ENCODE results near the gene SLAIN2. TPM values are rescaled to one million over a fixed set of nuclear protein-coding genes. Genes with fewer than 3 reads are reported as not detected.

SLAIN2 gene
- total and polyA plus RNA-seq, 2 of the 4 experiments (the other 2 are of a cell fraction) = 23.3 to 53.0 TPM

GRCh38 chr4:48337731-48338130, 3.6 kb upstream of the SLAIN2 start:
- peaks cover 9% of the 10 kb centered on the region; the same call in 1 of the 2 replicates for H3K4me1 ChIP-seq (ENCODE audit: control insufficient read depth, insufficient read depth, low read length)
- H3K27me3 ChIP-seq (ENCODE audit: control insufficient read depth, insufficient read depth, low read length) = no peaks in the 10 kb centered on the region
- no peak overlapping the region for H3K4ac ChIP-seq (ENCODE audit: low read depth, low read length)
- in situ Hi-C loops (cut with MboI; ENCODE audit: low sequenced_read_pairs) (no loop called here), intact Hi-C loops (cut with micrococcal nuclease) (no loop called here), dilution Hi-C loops (cut with HindIII; ENCODE audit: low sequenced_read_pairs, unreplicated experiment) (no loop called here)
- H3K23ac ChIP-seq (ENCODE audit: low read depth, low read length) = 0 out of 2 replicates have a peak overlapping the region, but pooled peaks have one; percentile 42
- H3K56ac ChIP-seq (ENCODE audit: extremely low read depth, insufficient read depth, low read length) = no peak overlapping the region
- H2BK120ac ChIP-seq (ENCODE audit: low read depth, low read length) = no peak overlapping the region
- H3K27ac ChIP-seq (ENCODE audit: insufficient read depth, low read length) = no peak overlapping the region
- DNase-seq (no peak), ATAC-seq (ENCODE audit: low read depth) (no peak)
- POLR2A ChIA-PET (ENCODE audit: unreplicated experiment) = no interaction called here
- no peak overlapping the region for H2AFZ ChIP-seq (replicated peaks; ENCODE audit: low read length, poor library complexity)
- H3K18ac ChIP-seq (ENCODE audit: low read depth, low read length) = no peak overlapping the region; the same call in 1 of the 2 replicates
- TF ChIP-seq RCOR1 (IDR thresholded peaks at IDR 0.05; ENCODE audit: insufficient replicate concordance, low read length) = no peak
- TF ChIP-seq CHD1 (IDR thresholded peaks at IDR 0.05; ENCODE audit: low read depth, low read length) = no peak
- no peak for TF ChIP-seq BHLHE40 (IDR thresholded peaks at IDR 0.05; ENCODE audit: low read depth, low read length)
- no peak for TF ChIP-seq RFX5 (IDR thresholded peaks at IDR 0.05; ENCODE audit: low read depth, low read length)
- TF ChIP-seq NFE2L2 (IDR thresholded peaks at IDR 0.05; ENCODE audit: low read depth, low read length) = no peak
- TF ChIP-seq SMC3 (IDR thresholded peaks at IDR 0.05; ENCODE audit: low read depth, low read length) = no peak
- no peak for TF ChIP-seq CTCF (conservative IDR thresholded peaks at IDR 0.05; ENCODE audit: low read depth, low read length)
- no peak for TF ChIP-seq USF2 (IDR thresholded peaks at IDR 0.05; ENCODE audit: low read depth, low read length)
- no peak for TF ChIP-seq MAFK (IDR thresholded peaks at IDR 0.05; ENCODE audit: low read depth, low read length)
- TF ChIP-seq POLR2A (IDR thresholded peaks at IDR 0.05; ENCODE audit: low read depth, low read length) = no peak
- no peak for TF ChIP-seq MXI1 (IDR thresholded peaks at IDR 0.05; ENCODE audit: borderline replicate concordance, low read depth, low read length)
- no peak for TF ChIP-seq CEBPB (IDR thresholded peaks at IDR 0.05; ENCODE audit: low read depth, low read length)
- TF ChIP-seq ELK1 (IDR thresholded peaks at IDR 0.05; ENCODE audit: borderline replicate concordance, low read depth, low read length) = no peak
- no peak for TF ChIP-seq FOS (IDR thresholded peaks at IDR 0.05; ENCODE audit: low read depth, low read length)
- no peak overlapping the region for H4K91ac ChIP-seq (ENCODE audit: insufficient read depth, low read depth, low read length)
- peaks cover 14 to 25% of the 10 kb centered on the region in 2 experiments for H3K79me1 ChIP-seq (ENCODE audit: low read depth in 1 of 2, low read length in 2 of 2)
- H3K9me1 ChIP-seq (ENCODE audit: insufficient read depth, low read length) = peaks cover 4% of the 10 kb centered on the region; the same call in 1 of the 2 replicates
- H2BK20ac ChIP-seq (ENCODE audit: low read depth, low read length) = peak overlapping the region; percentile 20; the same call in 1 of the 2 replicates
- H2BK5ac ChIP-seq (ENCODE audit: low read depth, low read length, poor library complexity, severe bottlenecking) = no peak overlapping the region
- H3K14ac ChIP-seq (replicated peaks; ENCODE audit: low read depth, low read length) = peak overlapping the region; percentile 35; the same call in 1 of the 2 replicates
- H2AK5ac ChIP-seq (ENCODE audit: low read depth, low read length) = no peak overlapping the region
- H3K4me3 ChIP-seq (ENCODE audit: insufficient read depth, low read depth, low read length) = no peak overlapping the region
- H3K4me2 ChIP-seq (ENCODE audit: low read depth, low read length) = no peak overlapping the region; the same call in 1 of the 2 replicates
- H3K9me3 ChIP-seq (ENCODE audit: control insufficient read depth, insufficient read depth, low read length) = no peaks in the 10 kb centered on the region
- no peak overlapping the region for H4K5ac ChIP-seq (ENCODE audit: low read depth, low read length)
- no peaks in the 10 kb centered on the region for H3K36me3 ChIP-seq (ENCODE audit: control insufficient read depth, insufficient read depth, low read length)
- CTCF ChIA-PET = no interaction called here
- no peak overlapping the region for H2AK9ac ChIP-seq (replicated peaks; ENCODE audit: low read depth, low read length, poor library complexity)
- peaks cover 8% of the 10 kb centered on the region for H4K20me1 ChIP-seq (ENCODE audit: insufficient read depth, low read length)
- 0 out of 3 replicates have a peak overlapping the region, but pooled peaks have one; percentile 9 for H2BK15ac ChIP-seq (ENCODE audit: low read depth, low read length)
- no peak overlapping the region for H4K8ac ChIP-seq (ENCODE audit: low read depth in 2 of 2, low read length in 2 of 2)
- BruUV-seq (replicated peaks) = no TSS peak
- H3K9ac ChIP-seq (ENCODE audit: low read depth, low read length) = no peak overlapping the region
